ENCODE results near the gene MUSK. TPM values are rescaled to one million over a fixed set of nuclear protein-coding genes. Genes with fewer than 3 reads are reported as not detected.
A peak's percentile ranks its signal among the peaks of the same experiment; 100 is the strongest.

MUSK gene
- total and polyA plus RNA-seq, 2 of the 4 experiments (the other 2 are of a cell fraction), result 0.07 to 0.18 TPM

GRCh38 chr9:110802416-110803035 is 133.9 kb downstream of the MUSK start:
- Histone ChIP-seq H3K27ac (ENCODE audit: insufficient read depth, low read length) (peak overlapping the region; percentile 81; the same call in 1 of the 2 replicates), H3K23ac (ENCODE audit: low read depth, low read length) (peak overlapping the region; percentile 88), H3K14ac (replicated peaks; ENCODE audit: low read depth, low read length) (peak overlapping the region; percentile 95), H4K8ac (ENCODE audit: low read depth in 2 of 2, low read length in 2 of 2) (peak overlapping the region; percentile 61 to 98), H4K91ac (ENCODE audit: insufficient read depth, low read depth, low read length) (peak overlapping the region; percentile 94), H3K79me1 (ENCODE audit: low read depth in 1 of 2, low read length in 2 of 2) (peaks cover 15 to 26% of the 10 kb centered on the region in 2 experiments), H4K20me1 (ENCODE audit: insufficient read depth, low read length) (no peaks in the 10 kb centered on the region), H3K4me3 (ENCODE audit: insufficient read depth, low read depth, low read length) (no peak overlapping the region), H2AK5ac (ENCODE audit: low read depth, low read length) (peak overlapping the region; percentile 96), H2BK5ac (ENCODE audit: low read depth, low read length, poor library complexity, severe bottlenecking) (peak overlapping the region; percentile 81), H4K5ac (ENCODE audit: low read depth, low read length) (peak overlapping the region; percentile 74), H3K36me3 (ENCODE audit: control insufficient read depth, insufficient read depth, low read length) (no peaks in the 10 kb centered on the region), H3K4me1 (ENCODE audit: control insufficient read depth, insufficient read depth, low read length) (peaks cover 19% of the 10 kb centered on the region), H3K27me3 (ENCODE audit: control insufficient read depth, insufficient read depth, low read length) (no peaks in the 10 kb centered on the region), H3K9me3 (ENCODE audit: control insufficient read depth, insufficient read depth, low read length) (no peaks in the 10 kb centered on the region), H3K9ac (ENCODE audit: low read depth, low read length) (peak overlapping the region; percentile 8; the same call in 1 of the 2 replicates), H3K4me2 (ENCODE audit: low read depth, low read length) (no peak overlapping the region), H2BK20ac (ENCODE audit: low read depth, low read length) (peak overlapping the region; percentile 97), H2BK120ac (ENCODE audit: low read depth, low read length) (peak overlapping the region; percentile 99), H3K9me1 (ENCODE audit: insufficient read depth, low read length) (peaks cover 13% of the 10 kb centered on the region), H3K4ac (ENCODE audit: low read depth, low read length) (peak overlapping the region; percentile 98), H3K18ac (ENCODE audit: low read depth, low read length) (peak overlapping the region; percentile 85), H2AFZ (replicated peaks; ENCODE audit: low read length, poor library complexity) (no peak overlapping the region), H3K56ac (ENCODE audit: extremely low read depth, insufficient read depth, low read length) (peak overlapping the region; percentile 54; the same call in 1 of the 2 replicates), H2AK9ac (replicated peaks; ENCODE audit: low read depth, low read length, poor library complexity) (peak overlapping the region; percentile 51), H2BK15ac (ENCODE audit: low read depth, low read length) (peak overlapping the region; percentile 92)
- DNase-seq (peak; percentile 65), ATAC-seq (ENCODE audit: low read depth) (no peak)
- no TSS peak for BruUV-seq (replicated peaks)
- intact Hi-C loops (cut with micrococcal nuclease), result loop anchor here (1.0 kb wide), 1 partner anchor 57 kb away; no protein-coding TSS in a partner anchor
- in situ Hi-C loops (cut with MboI; ENCODE audit: low sequenced_read_pairs), result no loop called here
- TF ChIP-seq MAFK (IDR thresholded peaks at IDR 0.05; ENCODE audit: low read depth, low read length) (peak; percentile 85), SMC3 (IDR thresholded peaks at IDR 0.05; ENCODE audit: low read depth, low read length) (no peak), CEBPB (IDR thresholded peaks at IDR 0.05; ENCODE audit: low read depth, low read length) (peak; percentile 51; the same call in 1 of the 2 replicates)
- POLR2A ChIA-PET (ENCODE audit: unreplicated experiment), result interaction anchor here (1.8 kb wide), 1 partner anchor 232 kb away, joined by 11 read pairs; no protein-coding TSS in a partner anchor
- dilution Hi-C loops (cut with HindIII; ENCODE audit: low sequenced_read_pairs, unreplicated experiment), result loop anchor here (25.0 kb wide), 1 partner anchor 90 kb away; no protein-coding TSS in a partner anchor
- no CpG with 5 or more reads among the region's 6 CpGs for WGBS, 2 experiments (ENCODE audit: extremely low coverage in 2 of 2, insufficient read length in 1 of 2)
- CTCF ChIA-PET, result interaction anchor here (0.6 to 1.6 kb wide), 4 partner anchors 12 to 164 kb away, joined by 3 to 5 read pairs (median 3); no protein-coding TSS in a partner anchor

All from IMR-90 (cell line).